HT-29 (cell line): ENCODE measurements around the gene SPEM3. TPM values are rescaled to one million over a fixed set of nuclear protein-coding genes. Genes with fewer than 3 reads are reported as not detected.
"Not testable (repeated sequence)": the region's sequence is repeated elsewhere in the genome, so short reads cannot be mapped to it uniquely, and the experiment has no call there.

Experiments used
- DNase-seq: peaks from one replicate; pipeline ENCODE4 v3.0.0-alpha.2; 2015; ENCODE audit warnings: low spot score
- total RNA-seq: library from RNA; depleted of rRNA; stranded (reverse); fragments of >200 nt; shearing (Covaris generic); gene quantifications from 2 replicates; pipeline ENCODE4 v1.2.3, GENCODE V29; 2014

SPEM3 gene
- total RNA-seq, 1 experiment from 2014 or later = not detected

- DNase-seq = no peak
Measured at GRCh38 chr17:7442142-7442541, 13.5 kb downstream of the SPEM3 start.

- no peak for DNase-seq
Measured at GRCh38 chr17:7443499-7444485, 15.1 kb downstream of the SPEM3 start.

- peak; percentile 65 for DNase-seq
Measured at GRCh38 chr17:7444682-7445618, 16.3 kb downstream of the SPEM3 start, which contains the start of gene CHRNB1. Gene CHRNB1 (plus strand): TSS chr17:7445061. CDS start chr17:7445128, 67 bp downstream.

GRCh38 chr17:7445619-7445968 is 16.9 kb downstream of the SPEM3 start:
- DNase-seq = peak; percentile 54

- DNase-seq = no peak
Measured at GRCh38 chr17:7448461-7448860, 19.8 kb downstream of the SPEM3 start.

GRCh38 chr17:7459961-7460545 is 31.4 kb downstream of the SPEM3 start:
- no peak for DNase-seq

- DNase-seq = no peak
Measured at GRCh38 chr17:7460850-7461660, 32.4 kb downstream of the SPEM3 start.

- DNase-seq = no peak
Measured at GRCh38 chr17:7462474-7463371, 34.1 kb downstream of the SPEM3 start.

- no peak for DNase-seq
Measured at GRCh38 chr17:7463372-7463846, 34.8 kb downstream of the SPEM3 start.

GRCh38 chr17:7464081-7464480 is 35.4 kb downstream of the SPEM3 start:
- DNase-seq = no peak

- no peak for DNase-seq
Measured at GRCh38 chr17:7465597-7466275, 37.1 kb downstream of the SPEM3 start.

- DNase-seq = no peak
Measured at GRCh38 chr17:7466318-7466638, 37.6 kb downstream of the SPEM3 start.

- DNase-seq = no peak
Measured at GRCh38 chr17:7466639-7467341, 38.1 kb downstream of the SPEM3 start.

GRCh38 chr17:7467498-7467897 is 38.8 kb downstream of the SPEM3 start:
- DNase-seq = no peak

- no peak for DNase-seq
Measured at GRCh38 chr17:7468290-7468689, 39.6 kb downstream of the SPEM3 start.

GRCh38 chr17:7468804-7469389 is 40.2 kb downstream of the SPEM3 start:
- DNase-seq = no peak

GRCh38 chr17:7469843-7470242 is 41.2 kb downstream of the SPEM3 start:
- DNase-seq = not testable (repeated sequence)

GRCh38 chr17:7470457-7470973 is 41.9 kb downstream of the SPEM3 start:
- DNase-seq = not testable (repeated sequence)
